Activated CD8-positive, alpha-beta memory T cell treated with anti-CD3 and anti-CD28 coated beads, Interleukin-2, amount 50 U/mL, for 24 hours (primary cell): ENCODE results near the gene MTUS2.
"Not testable (repeated sequence)": the region's sequence is repeated elsewhere in the genome, so short reads cannot be mapped to it uniquely, and the experiment has no call there.

Experiments
- DNase-seq: peaks from one replicate; pipeline ENCODE4 v3.0.0-alpha.2; 2020; ENCODE audit errors: extremely low read depth

MTUS2 gene

GRCh38 chr13:28958018-28958417 is 137.9 kb downstream of the MTUS2 start:
- no peak for DNase-seq

- no peak for DNase-seq
Observed at GRCh38 chr13:28958441-28958840, 138.3 kb downstream of the MTUS2 start.

- DNase-seq: no peak
Observed at GRCh38 chr13:28964052-28964451, 143.9 kb downstream of the MTUS2 start.

- DNase-seq: no peak
Observed at GRCh38 chr13:28964803-28965202, 144.7 kb downstream of the MTUS2 start.

GRCh38 chr13:28967029-28967915 is 147.1 kb downstream of the MTUS2 start:
- no peak for DNase-seq

- no peak for DNase-seq
Observed at GRCh38 chr13:28976195-28976594, 156.1 kb downstream of the MTUS2 start.

- DNase-seq: no peak
Observed at GRCh38 chr13:28976636-28977035, 156.5 kb downstream of the MTUS2 start.

GRCh38 chr13:28978574-28978973 is 158.4 kb downstream of the MTUS2 start:
- no peak for DNase-seq

GRCh38 chr13:28981530-28981929 is 161.4 kb downstream of the MTUS2 start:
- no peak for DNase-seq

- DNase-seq: no peak
Observed at GRCh38 chr13:28983641-28984040, 163.5 kb downstream of the MTUS2 start.

- DNase-seq: no peak
Observed at GRCh38 chr13:28984326-28984725, 164.2 kb downstream of the MTUS2 start.

- DNase-seq: no peak
Observed at GRCh38 chr13:28984825-28985224, 164.7 kb downstream of the MTUS2 start.

GRCh38 chr13:28990378-28990777 is 170.2 kb downstream of the MTUS2 start:
- DNase-seq: not testable (repeated sequence)

GRCh38 chr13:28991764-28992163 is 171.6 kb downstream of the MTUS2 start:
- no peak for DNase-seq

- no peak for DNase-seq
Observed at GRCh38 chr13:29000826-29001225, 180.7 kb downstream of the MTUS2 start.

- no peak for DNase-seq
Observed at GRCh38 chr13:29005035-29005762, 185.1 kb downstream of the MTUS2 start.

GRCh38 chr13:29005763-29006120 is 185.6 kb downstream of the MTUS2 start:
- DNase-seq: no peak

GRCh38 chr13:29006359-29006850 is 186.3 kb downstream of the MTUS2 start:
- no peak for DNase-seq

- DNase-seq: no peak
Observed at GRCh38 chr13:29008296-29008695, 188.2 kb downstream of the MTUS2 start.

- no peak for DNase-seq
Observed at GRCh38 chr13:29020314-29020713, 200.2 kb downstream of the MTUS2 start.

- no peak for DNase-seq
Observed at GRCh38 chr13:29021311-29021710, 201.2 kb downstream of the MTUS2 start.

- DNase-seq: no peak
Observed at GRCh38 chr13:29021717-29022116, 201.6 kb downstream of the MTUS2 start.

- DNase-seq: no peak
Observed at GRCh38 chr13:29022410-29022809, 202.3 kb downstream of the MTUS2 start.
